ENCODE data around the gene LRPAP1. TPM values are rescaled to one million over a fixed set of nuclear protein-coding genes. Genes with fewer than 3 reads are reported as not detected.
"Not testable (repeated sequence)": the region's sequence is repeated elsewhere in the genome, so short reads cannot be mapped to it uniquely, and the experiment has no call there.

LRPAP1 gene
- total RNA-seq, 2 experiments from 2014 or later: 73.1 to 76.6 TPM

DNA sequence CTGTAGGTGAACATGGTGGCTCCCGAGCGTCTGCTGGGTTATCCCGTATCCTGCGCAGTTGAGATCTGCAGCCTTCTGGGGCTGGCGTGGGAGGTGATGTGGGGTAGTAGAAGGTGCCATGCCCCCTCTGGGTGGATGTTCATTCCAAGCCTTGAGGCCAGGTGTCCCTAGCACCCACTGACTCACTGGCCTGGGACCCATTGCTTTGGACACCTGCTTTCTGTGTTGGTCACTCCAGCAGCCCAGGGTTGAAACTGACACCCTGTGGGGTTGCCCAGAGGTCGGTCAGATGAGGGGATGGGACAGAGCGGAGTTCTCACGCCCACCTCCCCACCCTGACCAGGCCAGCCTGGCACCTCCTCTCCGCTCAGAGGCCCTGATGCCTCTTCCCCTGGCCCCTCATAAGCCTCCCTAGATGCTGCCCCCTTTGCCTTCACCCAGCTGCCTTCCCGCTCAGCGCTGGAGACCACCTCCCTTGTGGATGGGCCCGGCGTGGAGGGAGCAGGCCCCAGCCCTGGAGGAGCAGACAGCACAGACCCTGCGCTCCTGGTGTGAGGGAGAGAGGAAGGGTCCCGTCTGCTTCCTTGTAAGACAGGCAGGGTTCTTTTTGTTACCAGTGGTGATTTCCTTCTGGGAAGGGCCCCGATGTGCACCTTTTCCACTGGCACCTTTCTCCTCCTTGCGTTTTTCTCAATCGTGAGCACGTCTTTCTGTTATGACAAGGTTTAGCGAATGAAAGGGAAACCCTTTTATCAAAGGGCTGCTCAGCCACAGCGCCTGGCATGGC is 67.1 kb downstream of the LRPAP1 start:
- POLR2A ChIA-PET: no interaction called here
- DNase-seq: no peak
- Mint-ChIP-seq H3K9me3 (no peaks in the 10 kb centered on the region), H3K27me3 (peaks cover 14% of the 10 kb centered on the region), H3K4me1 (no peaks in the 10 kb centered on the region), H3K27ac (no peak overlapping the region), H3K36me3 (no peaks in the 10 kb centered on the region), H3K4me3 (no peak overlapping the region)
- no peak for ATAC-seq (ENCODE audit: low read depth)

DNA sequence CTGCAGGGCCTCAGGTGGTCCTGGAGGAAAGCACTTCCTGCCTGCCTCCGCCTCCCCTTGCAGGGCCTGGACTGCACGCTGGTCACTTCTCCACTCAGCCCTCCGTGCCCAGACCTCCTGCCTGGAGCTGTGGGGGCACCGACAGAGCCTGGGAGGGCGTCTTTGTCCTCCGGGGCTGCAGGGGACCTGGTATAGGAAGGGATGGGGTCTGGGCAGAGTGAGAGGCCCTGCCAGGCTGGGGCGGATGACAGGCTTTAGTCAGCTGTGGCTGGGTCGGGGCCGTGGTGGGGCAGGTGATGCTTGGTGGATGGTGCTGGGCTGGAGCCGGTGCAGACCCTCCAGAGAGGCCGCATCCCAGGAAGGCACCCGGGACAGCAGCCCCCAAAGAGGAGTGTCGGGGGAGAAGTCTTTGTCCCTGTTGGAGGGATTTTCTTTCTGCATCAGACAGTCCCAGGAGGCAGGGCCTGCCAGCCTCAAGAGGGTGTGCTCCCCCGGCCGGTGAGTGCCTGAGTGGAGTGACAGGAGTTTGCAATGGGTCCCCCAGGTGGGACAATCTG is 67.8 kb downstream of the LRPAP1 start:
- no peak overlapping the region for H3K4me3 Mint-ChIP-seq
- POLR2A ChIA-PET: no interaction called here
- peaks cover 14% of the 10 kb centered on the region for H3K27me3 Mint-ChIP-seq
- no peak overlapping the region for H3K27ac Mint-ChIP-seq
- ATAC-seq (ENCODE audit: low read depth) (no peak), DNase-seq (no peak)
- no peaks in the 10 kb centered on the region for H3K4me1 Mint-ChIP-seq
- H3K36me3 Mint-ChIP-seq: no peaks in the 10 kb centered on the region
- no peaks in the 10 kb centered on the region for H3K9me3 Mint-ChIP-seq

DNA sequence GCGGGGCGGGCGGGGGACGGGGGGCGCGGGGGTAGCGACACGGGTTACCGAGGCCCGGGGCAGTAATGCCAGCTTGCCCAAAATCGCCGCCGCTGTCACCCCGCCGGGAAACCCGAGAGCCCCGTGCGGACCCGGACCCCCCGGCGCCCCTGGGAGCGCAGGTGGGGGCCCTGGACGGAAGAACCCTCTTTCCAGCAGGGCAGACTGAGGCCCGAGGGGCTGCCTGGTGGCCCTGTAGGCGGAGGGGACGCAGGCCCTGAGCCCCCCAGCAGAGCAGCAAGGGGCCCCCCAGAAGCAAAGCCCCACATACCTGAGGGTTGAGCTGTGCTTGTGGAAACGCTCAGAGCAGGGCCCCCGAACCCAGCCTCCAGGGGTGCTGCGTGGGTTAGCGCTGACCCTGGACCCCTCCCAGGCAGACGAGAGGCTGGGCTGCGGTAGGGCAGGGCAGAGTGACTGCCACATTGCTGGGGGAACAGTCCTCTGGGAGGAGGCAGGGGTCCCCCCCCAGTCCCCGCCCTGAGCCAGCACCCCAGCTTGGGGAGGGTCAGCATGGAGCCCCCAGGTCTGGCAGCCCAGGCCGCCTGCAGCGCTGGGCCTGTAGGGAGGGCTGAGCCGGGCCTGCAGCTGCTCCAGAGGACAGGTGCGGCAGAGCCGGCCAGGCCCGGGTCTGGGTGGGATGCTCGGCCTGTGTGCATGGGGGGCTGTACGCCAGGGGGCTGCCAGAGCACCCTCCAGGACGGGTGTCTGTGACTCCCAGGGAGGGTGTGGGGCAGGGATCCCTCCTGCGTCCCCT is 68.5 kb downstream of the LRPAP1 start:
- no peaks in the 10 kb centered on the region for H3K9me3 Mint-ChIP-seq
- no peak for DNase-seq
- no peaks in the 10 kb centered on the region for H3K36me3 Mint-ChIP-seq
- no peak overlapping the region for H3K27ac Mint-ChIP-seq
- POLR2A ChIA-PET: no interaction called here
- H3K4me1 Mint-ChIP-seq: no peaks in the 10 kb centered on the region
- H3K27me3 Mint-ChIP-seq: peaks cover 14% of the 10 kb centered on the region
- no peak overlapping the region for H3K4me3 Mint-ChIP-seq
- ATAC-seq (ENCODE audit: low read depth): no peak

DNA sequence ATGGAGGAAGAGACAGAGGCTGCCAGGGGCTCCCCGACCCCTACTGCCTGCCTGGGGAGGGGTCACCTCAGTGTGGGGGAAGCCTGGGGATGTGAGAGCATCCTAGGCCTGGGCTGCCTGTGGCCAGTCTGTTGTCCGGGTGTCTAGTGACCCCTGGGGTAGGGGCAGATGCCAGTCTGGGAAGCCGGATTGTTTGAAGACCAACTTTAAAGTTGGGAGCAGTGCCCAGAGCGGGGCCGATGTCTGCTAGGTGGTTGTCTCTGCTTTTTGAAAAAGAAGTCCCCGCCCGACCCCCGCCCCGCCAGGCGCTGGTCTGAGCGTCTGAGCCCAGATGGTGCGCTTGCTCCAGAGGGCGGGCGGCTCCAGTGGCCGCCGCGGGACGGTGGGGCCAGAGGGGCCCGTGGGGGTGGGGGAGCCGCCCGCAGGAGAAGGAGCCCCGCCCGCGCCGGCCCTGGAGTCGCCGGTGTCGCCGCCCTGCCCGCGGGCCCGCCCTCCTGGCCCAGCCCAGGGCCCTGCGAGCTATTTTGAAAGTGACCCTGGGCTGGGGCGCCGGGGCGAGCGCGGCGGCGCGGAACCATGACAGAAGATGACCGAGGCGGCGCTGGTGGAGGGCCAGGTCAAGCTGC is 69.3 kb downstream of the LRPAP1 start, which contains the start of gene DOK7:
TSS of gene DOK7 (plus strand) at position 517 of the 626 bp plus-strand sequence. CDS start at position 587, 70 bp downstream.
- Mint-ChIP-seq H3K4me1 (no peaks in the 10 kb centered on the region), H3K4me3 (no peak within 1 kb of the TSS), H3K36me3 (no peaks in the 10 kb centered on the region), H3K9me3 (no peaks in the 10 kb centered on the region), H3K27ac (no peak within 1 kb of the TSS), H3K27me3 (peaks cover 16% of the 10 kb centered on the region)
- POLR2A ChIA-PET: no interaction called here
- ATAC-seq (ENCODE audit: low read depth) (no peak), DNase-seq (no peak)

DNA sequence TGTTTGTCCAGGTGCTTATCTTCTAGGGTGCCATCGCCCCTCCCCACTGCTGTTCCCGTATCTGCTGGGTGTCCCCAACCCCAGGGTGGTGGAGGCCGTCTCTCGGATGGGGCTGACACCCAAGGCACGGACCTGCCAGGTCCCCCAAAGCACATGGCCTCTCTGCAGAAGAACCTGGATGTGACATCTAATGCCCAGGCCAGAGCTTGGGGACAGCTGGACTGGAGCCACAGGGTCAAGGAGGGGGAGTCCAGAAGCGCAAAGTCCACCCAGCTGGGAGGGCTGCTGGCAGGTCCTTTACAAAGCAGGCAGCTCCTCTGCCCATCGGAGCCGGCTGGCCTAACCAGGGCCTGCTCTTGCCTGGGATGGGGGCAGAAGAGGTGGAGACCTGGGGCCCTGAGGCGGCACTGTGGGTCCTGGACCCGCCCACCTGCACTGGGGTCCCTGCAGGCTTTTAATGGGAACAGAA is 69.9 kb downstream of the LRPAP1 start:
- Mint-ChIP-seq H3K27ac (no peak overlapping the region), H3K4me1 (no peaks in the 10 kb centered on the region), H3K9me3 (no peaks in the 10 kb centered on the region), H3K4me3 (no peak overlapping the region), H3K36me3 (no peaks in the 10 kb centered on the region), H3K27me3 (peaks cover 16% of the 10 kb centered on the region)
- POLR2A ChIA-PET: no interaction called here
- ATAC-seq (ENCODE audit: low read depth) (no peak), DNase-seq (no peak)

DNA sequence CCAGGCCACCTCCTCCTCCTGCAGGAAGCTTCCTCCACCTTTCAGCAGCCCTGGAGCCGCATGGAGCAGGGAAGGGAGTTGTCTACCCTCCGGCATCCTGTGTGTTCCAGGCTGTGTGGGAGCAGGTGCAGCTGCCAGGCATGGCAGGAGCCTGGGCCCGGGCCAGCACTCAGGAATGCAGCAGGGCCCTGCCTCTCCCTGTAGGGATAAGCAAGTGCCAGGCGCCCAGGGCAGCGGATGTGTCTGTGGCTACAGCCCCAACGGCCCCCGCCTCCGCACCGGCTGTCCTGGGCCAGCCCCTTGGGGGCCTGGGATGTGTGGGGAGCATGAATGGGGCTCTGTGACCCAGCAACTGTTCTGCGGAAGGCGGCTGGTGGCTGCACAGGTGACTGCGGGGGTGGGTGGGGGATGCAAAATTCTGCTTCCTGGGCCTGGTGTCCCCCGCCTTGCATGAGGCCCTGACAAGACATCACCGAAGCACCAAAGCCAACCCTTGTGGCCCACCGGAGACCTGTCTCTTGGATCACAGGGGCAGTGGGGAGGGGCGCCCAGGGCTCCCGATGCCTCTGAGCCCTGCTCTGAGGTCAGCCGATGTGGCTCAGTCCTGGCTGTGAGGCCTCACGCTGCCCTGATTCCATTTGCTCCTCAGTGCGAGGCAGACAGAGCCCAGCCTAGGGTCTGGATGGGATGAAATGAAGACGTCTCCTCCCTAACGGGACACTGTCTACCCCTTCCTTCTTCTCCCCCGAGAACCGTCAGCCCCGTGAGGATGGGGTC is 70.5 kb downstream of the LRPAP1 start:
- H3K27ac Mint-ChIP-seq: no peak overlapping the region
- POLR2A ChIA-PET: no interaction called here
- H3K4me3 Mint-ChIP-seq: no peak overlapping the region
- ATAC-seq (ENCODE audit: low read depth): no peak
- no peaks in the 10 kb centered on the region for H3K4me1 Mint-ChIP-seq
- DNase-seq: no peak
- H3K9me3 Mint-ChIP-seq: no peaks in the 10 kb centered on the region
- H3K27me3 Mint-ChIP-seq: peaks cover 16% of the 10 kb centered on the region
- no peaks in the 10 kb centered on the region for H3K36me3 Mint-ChIP-seq

DNA sequence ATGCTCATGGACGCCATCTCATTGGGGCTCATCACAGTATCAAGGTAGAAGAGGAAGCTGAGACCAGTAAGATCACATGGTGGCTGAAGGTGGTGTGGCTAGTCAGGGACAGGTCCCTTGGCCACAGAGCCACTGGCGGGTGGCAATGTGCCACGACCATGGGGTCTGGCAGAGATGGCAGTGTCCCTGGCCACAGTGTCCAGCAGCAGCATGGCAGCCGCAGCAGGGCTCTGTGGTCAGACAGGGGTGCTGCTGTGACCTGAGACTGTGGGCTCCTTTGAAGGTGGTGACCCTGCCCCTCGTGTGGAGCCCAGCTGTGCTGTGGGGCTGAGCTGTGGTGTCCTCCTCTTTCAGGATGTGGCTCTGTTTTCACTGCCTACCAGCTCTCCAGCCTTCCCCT is 71.3 kb downstream of the LRPAP1 start:
- Mint-ChIP-seq H3K27ac (no peak overlapping the region), H3K9me3 (no peaks in the 10 kb centered on the region), H3K27me3 (peaks cover 16% of the 10 kb centered on the region), H3K4me1 (no peaks in the 10 kb centered on the region), H3K36me3 (no peaks in the 10 kb centered on the region), H3K4me3 (no peak overlapping the region)
- ATAC-seq (ENCODE audit: low read depth) (no peak), DNase-seq (no peak)
- POLR2A ChIA-PET: interaction anchor here (0.5 kb wide), 1 partner anchor 452 kb away, joined by 4 read pairs; no protein-coding TSS in a partner anchor

DNA sequence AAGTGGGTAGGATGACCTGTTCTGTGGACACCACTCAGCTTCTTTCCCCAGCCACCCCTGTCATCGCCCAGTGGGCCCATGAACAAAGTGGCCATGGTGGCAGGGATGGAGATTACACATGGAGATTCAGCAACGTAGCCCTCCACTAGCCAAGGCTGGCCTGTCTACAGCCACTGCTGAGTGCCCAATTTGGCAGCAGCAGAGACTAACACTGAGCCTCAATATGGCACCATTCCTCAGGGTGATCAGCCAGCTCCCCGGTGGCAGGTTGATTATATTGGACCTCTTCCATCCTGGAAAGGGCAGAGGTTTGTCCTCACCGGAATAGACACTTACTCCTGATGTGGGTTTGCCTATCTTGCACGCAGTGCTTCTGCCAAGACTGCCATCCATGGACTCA is 73.1 kb downstream of the LRPAP1 start:
- ATAC-seq (ENCODE audit: low read depth); H3K36me3 Mint-ChIP-seq; POLR2A ChIA-PET; H3K27ac Mint-ChIP-seq; H3K4me3 Mint-ChIP-seq; H3K9me3 Mint-ChIP-seq; DNase-seq; H3K4me1 Mint-ChIP-seq; H3K27me3 Mint-ChIP-seq: not testable (repeated sequence)

DNA sequence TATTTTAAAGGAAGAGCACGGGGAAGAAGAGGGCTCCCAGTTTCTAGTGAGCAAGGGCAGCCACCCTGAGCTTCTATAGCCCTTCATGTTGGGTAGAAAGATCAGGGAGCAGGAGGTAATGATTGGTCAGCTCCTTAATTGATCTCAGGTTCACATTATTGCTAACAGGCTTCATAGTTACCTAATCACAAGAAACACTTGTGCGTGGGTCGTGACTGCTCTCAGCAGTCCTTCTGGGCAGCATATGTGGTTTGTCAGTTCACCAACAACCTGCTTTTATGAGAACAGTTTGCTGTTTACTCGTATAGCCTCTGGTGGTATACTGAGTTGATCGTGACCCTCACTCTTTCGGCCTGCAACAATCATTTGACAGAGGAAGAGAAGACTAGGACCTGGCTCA is 73.9 kb downstream of the LRPAP1 start:
- no peak for DNase-seq
- H3K27me3 Mint-ChIP-seq: peaks cover 9% of the 10 kb centered on the region
- H3K9me3 Mint-ChIP-seq: peaks cover 7% of the 10 kb centered on the region
- POLR2A ChIA-PET: no interaction called here
- H3K36me3 Mint-ChIP-seq: no peaks in the 10 kb centered on the region
- no peak overlapping the region for H3K4me3 Mint-ChIP-seq
- no peak overlapping the region for H3K27ac Mint-ChIP-seq
- no peaks in the 10 kb centered on the region for H3K4me1 Mint-ChIP-seq
- no peak for ATAC-seq (ENCODE audit: low read depth)

DNA sequence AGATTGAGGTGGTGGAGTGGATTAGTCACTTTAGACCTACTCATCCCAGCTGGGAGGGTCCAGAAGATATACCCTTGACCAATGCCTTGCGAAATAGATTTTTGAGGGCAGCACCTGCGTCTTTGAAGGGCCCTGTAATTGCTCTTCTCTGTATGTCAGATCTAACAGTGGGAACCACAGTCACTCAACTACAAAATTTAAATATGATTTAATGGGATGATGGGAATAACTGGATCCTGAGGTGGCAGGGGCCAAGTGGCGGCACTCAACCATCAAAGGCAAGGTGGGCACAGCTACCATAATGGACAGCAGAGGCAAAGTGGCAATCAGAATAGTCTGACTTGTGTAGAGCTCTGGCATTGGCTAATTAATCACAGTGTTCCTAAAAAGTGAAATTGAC is 76.6 kb downstream of the LRPAP1 start:
- H3K4me1 Mint-ChIP-seq; DNase-seq; H3K9me3 Mint-ChIP-seq; POLR2A ChIA-PET; H3K27ac Mint-ChIP-seq; ATAC-seq (ENCODE audit: low read depth); H3K27me3 Mint-ChIP-seq; H3K36me3 Mint-ChIP-seq; H3K4me3 Mint-ChIP-seq: not testable (repeated sequence)
